K562 (cell line): Measurements from ENCODE around the gene CREM.

Experiments
- ATF7 ChIP-seq: fragments of 450-650 bp; IDR thresholded peaks from 2 replicates; pipeline ENCODE4 v1.7.1; 2014; ENCODE audit warnings: mild to moderate bottlenecking, moderate library complexity
- JUN ChIP-seq, 2 experiments: sonication (generic) in 1 of 2; formaldehyde crosslinking in 1 of 2; IDR thresholded peaks; 2 replicates each; pipeline versions ENCODE4 v1.6.1 to v1.8.0; 2012 to 2022; ENCODE audit warnings: borderline replicate concordance in 2 of 2, mild to moderate bottlenecking in 2 of 2, improper control_type of control experiment in 1 of 2, low read depth in 1 of 2, low read length in 1 of 2, missing genetic modification reagents in 1 of 2
- POLR2AphosphoS5 ChIP-seq: IDR thresholded peaks from 2 replicates; pipeline ENCODE4 v1.6.1; 2011; ENCODE audit warnings: mild to moderate bottlenecking, low read depth, low read length, moderate library complexity; ENCODE audit not compliant: control insufficient read depth, insufficient read depth
- PTBP1 ChIP-seq: fragments of 200-400 bp; formaldehyde crosslinking; IDR thresholded peaks from 2 replicates; pipeline ENCODE4 v1.6.1; 2017; ENCODE audit warnings: low read depth, low read length

DNA sequence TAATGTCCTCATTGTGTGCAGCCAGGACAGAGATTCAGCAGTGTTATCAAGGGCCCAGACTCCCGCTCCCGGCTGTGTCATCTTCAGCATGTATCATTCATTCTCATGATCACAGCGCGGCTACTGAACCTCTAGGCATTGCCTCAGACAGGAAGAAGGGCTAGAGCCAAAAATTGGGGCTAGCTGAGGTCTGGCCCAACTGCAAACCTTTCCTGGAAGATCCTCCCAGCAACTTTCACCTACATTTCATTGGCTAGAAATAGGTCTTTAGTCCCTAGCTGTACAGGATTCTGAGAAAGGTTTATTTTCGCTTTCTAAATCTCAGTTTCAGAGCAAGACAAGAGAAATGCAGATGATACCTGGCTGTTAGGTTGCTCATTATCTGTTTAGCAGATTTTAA, 81.9 kb downstream of the CREM start:
- TF ChIP-seq JUN (IDR thresholded peaks at IDR 0.05; ENCODE audit: borderline replicate concordance, low read depth, low read length) (no peak), JUN (CRISPR knock-in tag; IDR thresholded peaks at IDR 0.05; ENCODE audit: borderline replicate concordance) (no peak), POLR2AphosphoS5 (no peak), PTBP1 (no peak), ATF7 (no peak)
